NT2/D1 (cell line): ENCODE data around the gene NTHL1.

Experiments used
- SUZ12 ChIP-seq: IDR thresholded peaks from 2 replicates; pipeline ENCODE4 v1.6.1; 2011; ENCODE audit not compliant: insufficient read length, insufficient read depth; ENCODE audit errors: extremely low read depth
- YY1 ChIP-seq: IDR thresholded peaks from 2 replicates; pipeline ENCODE4 v1.6.1; 2011; ENCODE audit not compliant: insufficient read length, insufficient read depth
- ZNF274 ChIP-seq: IDR thresholded peaks from 2 replicates; pipeline ENCODE4 v1.6.1; 2011; ENCODE audit warnings: mild to moderate bottlenecking, low read depth, low read length

- TF ChIP-seq ZNF274, result no peak
- no peak for TF ChIP-seq SUZ12
- no peak for TF ChIP-seq YY1
Measured at GRCh38 chr16:2009164-2009711, 38.4 kb downstream of the NTHL1 start.
